C4-2B (cell line): Measurements from ENCODE around the gene DNAJA2.

Source experiments
- ZFX ChIP-seq: fragments of 450-650 bp; IDR thresholded peaks from 2 replicates; pipeline ENCODE4 v1.6.1; 2017
- TF ChIP-seq, protein P1 (sequence below): fragments of 450-650 bp; conservative IDR thresholded peaks from 2 replicates; pipeline ENCODE4 v1.5.1; 2017; ENCODE audit warnings: mild to moderate bottlenecking

DNA sequence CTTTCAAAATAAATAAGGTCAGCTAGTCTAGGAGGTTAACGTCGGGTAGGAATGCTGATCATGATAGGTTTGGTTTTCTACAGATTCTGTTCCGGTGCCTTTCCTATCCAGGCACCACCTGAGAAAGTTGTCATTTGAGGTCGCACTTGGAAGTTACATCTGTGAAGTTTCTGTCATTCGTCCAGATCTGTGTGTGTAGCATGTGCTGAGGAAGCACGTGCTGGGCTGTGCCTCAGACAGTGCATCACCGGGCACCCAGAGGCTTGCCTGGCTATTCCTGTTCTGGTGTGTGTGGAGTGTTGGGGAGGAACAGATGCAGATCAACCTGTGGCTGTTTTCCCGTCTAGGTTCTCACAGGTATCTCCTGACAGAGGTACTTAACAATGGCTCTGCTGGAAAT is 42.6 kb downstream of the DNAJA2 start:
- TF ChIP-seq, protein P1, sequence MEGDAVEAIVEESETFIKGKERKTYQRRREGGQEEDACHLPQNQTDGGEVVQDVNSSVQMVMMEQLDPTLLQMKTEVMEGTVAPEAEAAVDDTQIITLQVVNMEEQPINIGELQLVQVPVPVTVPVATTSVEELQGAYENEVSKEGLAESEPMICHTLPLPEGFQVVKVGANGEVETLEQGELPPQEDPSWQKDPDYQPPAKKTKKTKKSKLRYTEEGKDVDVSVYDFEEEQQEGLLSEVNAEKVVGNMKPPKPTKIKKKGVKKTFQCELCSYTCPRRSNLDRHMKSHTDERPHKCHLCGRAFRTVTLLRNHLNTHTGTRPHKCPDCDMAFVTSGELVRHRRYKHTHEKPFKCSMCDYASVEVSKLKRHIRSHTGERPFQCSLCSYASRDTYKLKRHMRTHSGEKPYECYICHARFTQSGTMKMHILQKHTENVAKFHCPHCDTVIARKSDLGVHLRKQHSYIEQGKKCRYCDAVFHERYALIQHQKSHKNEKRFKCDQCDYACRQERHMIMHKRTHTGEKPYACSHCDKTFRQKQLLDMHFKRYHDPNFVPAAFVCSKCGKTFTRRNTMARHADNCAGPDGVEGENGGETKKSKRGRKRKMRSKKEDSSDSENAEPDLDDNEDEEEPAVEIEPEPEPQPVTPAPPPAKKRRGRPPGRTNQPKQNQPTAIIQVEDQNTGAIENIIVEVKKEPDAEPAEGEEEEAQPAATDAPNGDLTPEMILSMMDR = no peak
- TF ChIP-seq ZFX = no peak
